Erythroblast (primary cell): ENCODE results near the gene RNPEPL1.
"Not testable (repeated sequence)": the region's sequence is repeated elsewhere in the genome, so short reads cannot be mapped to it uniquely, and the experiment has no call there.

Experiments used
- DNase-seq, 2 experiments: peaks; one replicate each; lab custom pipeline; 2025; lab: John Stamatoyannopoulos, UW
- GATA1 ChIP-seq: IDR thresholded peaks from 2 replicates; pipeline ENCODE4 v1.6.1; 2011; ENCODE audit warnings: low read depth, mild to moderate bottlenecking, control low read depth, low read length, moderate library complexity
- POLR2A ChIP-seq: IDR thresholded peaks from 2 replicates; pipeline ENCODE4 v1.6.1; 2011; ENCODE audit warnings: mild to moderate bottlenecking, low read length

The RNPEPL1 gene

GRCh38 chr2:240527153-240527750, 41.0 kb upstream of the RNPEPL1 start:
- DNase-seq, result no peak
- no peak for TF ChIP-seq POLR2A
- no peak for TF ChIP-seq GATA1

DNA sequence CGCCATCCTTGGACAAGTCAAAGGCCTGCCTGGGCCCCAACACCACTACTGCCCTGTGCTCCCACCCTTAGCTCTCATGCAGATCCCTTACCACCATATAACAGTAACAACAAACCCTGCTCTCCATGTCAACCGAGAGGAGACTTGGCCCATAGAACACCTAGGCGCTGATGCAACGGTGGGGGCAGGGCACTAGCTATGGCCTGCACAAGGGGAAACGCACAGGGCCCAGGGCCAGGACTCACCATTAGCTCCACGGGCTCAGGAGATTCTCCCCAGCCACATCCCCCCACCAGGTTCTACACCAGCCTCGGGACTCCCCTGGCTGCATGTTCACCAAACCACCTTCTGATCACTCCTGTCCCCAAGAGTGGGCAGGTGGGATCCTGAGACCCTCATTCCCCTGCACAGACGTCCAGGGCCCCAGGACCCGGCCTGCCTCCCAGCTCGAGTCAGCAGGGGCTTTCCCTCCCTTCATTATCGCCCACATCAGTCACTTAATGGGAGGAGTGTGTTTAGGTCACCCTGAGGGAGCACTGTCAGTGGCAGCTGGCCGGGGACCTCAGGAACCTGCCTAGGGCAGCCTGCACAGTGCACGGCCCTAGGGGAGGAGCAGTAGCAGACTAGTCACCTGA, 39.8 kb upstream of the RNPEPL1 start:
- no peak for DNase-seq
- TF ChIP-seq GATA1 (no peak), POLR2A (no peak)

- no peak for DNase-seq
- TF ChIP-seq GATA1 (no peak), POLR2A (no peak)
Observed at GRCh38 chr2:240529344-240529999, 38.8 kb upstream of the RNPEPL1 start.

GRCh38 chr2:240530181-240530580, 38.1 kb upstream of the RNPEPL1 start:
- no peak for DNase-seq
- TF ChIP-seq POLR2A, result no peak
- TF ChIP-seq GATA1, result no peak

- TF ChIP-seq POLR2A (no peak), GATA1 (no peak)
- DNase-seq, result no peak
Observed at GRCh38 chr2:240531038-240531437, 37.2 kb upstream of the RNPEPL1 start.

DNA sequence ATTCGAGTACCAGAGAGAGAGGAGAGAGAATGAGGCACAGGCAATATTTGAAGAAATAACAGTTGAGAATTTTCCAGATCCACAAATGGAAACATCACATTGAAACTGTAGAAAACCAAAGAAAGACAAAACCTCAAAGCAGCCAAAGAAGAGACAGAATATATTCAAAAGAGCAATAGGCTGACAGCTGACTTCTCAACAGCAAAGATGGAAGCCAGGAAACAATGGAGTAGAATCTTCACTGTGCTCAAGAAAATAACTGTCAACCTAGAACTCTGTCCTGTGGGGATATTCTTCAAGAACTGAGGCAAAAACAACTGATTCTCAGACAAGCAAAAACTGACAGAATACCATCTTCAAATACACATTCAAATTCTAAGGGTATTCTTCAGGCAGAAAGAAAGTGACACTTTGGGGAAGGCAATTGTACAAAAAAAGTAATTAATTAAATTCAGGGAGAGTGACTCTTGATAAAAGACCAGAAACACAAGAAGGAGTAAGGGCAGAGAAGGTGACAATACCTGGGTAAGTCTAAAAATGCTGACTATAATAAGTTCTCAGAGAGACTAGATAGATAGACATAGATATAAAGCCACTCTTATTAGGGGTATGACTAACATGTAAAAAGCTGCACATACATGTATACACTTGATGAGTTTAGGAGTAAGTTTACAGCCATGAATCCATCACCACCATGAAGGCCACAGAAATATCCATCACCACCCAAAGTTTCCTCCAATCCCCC, 36.1 kb upstream of the RNPEPL1 start:
- DNase-seq, result peak in 1 of 2 experiments; percentile 9
- no peak for TF ChIP-seq GATA1
- TF ChIP-seq POLR2A, result no peak

DNA sequence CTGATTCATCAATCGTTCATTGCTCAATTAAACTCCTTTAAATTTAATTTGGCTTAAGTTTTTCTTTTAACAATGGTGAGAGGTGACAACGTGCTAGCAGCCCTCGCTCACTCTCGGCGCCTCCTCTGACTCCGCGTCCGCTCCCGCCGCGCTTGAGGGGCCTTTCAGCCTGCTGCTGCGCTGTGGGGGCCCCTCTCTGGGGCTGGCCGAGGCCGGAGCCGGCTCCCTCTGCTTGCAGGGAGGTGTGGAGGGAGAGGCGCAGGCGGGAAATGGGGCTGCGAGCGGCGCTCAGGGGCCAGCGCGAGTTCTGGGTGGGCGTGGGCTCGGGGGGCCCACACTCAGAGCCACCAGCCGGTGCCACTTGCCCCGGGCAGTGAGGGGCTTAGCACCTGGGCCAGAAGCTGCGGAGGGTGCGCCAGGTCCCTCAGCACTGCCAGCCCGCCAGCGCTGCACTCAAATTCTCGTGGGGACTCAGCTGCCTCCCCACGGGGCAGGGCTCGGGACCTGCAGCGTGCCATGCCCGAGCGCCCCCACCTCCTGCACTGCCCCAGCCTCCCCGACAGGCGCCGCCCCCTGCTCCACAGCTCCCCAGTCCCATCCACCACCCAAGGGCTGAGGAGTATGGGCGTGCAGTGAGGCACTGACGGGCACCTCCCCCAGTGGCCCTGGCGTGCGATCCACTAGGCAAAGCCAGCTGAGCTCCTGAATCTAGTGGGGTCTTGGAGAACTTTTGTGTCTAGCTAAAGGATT, 30.1 kb upstream of the RNPEPL1 start:
- DNase-seq, result no peak
- TF ChIP-seq GATA1 (no peak), POLR2A (no peak)

DNA sequence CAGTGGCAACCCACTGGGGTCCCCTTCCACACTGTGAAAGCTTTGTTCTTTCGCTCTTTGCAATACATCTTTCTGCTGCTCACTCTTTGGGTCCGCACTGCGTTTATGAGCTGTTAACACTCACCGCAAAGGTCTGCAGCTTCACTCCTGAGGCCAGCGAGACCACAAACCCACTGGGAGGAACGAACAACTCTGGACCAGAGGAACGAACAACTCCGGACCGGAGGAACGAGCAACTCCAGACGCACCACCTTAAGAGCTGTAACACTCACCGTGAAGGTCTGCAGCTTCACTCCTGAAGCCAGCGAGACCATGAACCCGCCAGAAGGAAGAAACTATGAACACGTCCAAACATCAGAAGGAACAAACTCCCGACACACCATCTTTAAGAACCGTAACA, 29.2 kb upstream of the RNPEPL1 start:
- DNase-seq, result not testable (repeated sequence)

GRCh38 chr2:240539906-240540305, 28.4 kb upstream of the RNPEPL1 start:
- TF ChIP-seq POLR2A, result no peak
- TF ChIP-seq GATA1, result no peak
- no peak for DNase-seq

DNA sequence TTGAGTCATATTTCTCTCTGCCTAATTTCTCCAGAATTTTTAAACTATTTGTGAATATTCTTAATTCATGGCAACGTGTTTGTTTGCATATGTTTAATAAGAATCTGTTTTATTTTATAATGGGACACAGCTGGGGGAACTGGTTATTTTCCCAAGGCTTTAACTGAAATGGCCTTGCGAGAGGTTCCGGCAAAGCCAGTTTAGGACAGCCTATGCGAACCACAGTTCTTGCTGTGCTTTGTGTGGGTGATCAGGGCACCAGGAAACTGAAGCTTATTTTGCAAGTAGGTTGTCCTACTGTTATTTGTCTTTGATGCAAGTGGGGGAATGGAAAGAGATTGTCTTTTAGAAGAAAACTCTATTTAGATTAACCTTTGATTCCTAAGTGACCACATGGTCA, 17.0 kb upstream of the RNPEPL1 start:
- TF ChIP-seq POLR2A, result no peak
- no peak for TF ChIP-seq GATA1
- no peak for DNase-seq

DNA sequence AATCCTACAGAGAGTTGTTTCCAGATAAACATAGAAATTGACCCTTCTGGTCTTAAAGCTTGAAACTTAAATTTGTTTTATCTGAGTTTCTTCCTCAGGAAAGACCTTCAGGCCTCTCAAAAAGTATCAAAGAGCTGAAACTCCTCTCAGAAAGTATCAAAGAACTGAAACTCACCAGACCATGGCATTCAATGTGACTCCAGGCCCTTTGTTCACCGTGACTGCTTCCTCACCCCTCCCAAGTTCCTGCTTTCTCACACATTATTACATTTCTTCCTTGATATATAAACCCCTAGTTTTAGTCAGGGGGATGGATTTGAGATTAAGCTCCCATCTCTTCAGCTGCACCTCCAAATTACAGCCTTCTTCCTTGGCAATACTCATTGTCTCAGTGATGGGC, 16.5 kb upstream of the RNPEPL1 start:
- no peak for TF ChIP-seq POLR2A
- no peak for TF ChIP-seq GATA1
- DNase-seq, result no peak

DNA sequence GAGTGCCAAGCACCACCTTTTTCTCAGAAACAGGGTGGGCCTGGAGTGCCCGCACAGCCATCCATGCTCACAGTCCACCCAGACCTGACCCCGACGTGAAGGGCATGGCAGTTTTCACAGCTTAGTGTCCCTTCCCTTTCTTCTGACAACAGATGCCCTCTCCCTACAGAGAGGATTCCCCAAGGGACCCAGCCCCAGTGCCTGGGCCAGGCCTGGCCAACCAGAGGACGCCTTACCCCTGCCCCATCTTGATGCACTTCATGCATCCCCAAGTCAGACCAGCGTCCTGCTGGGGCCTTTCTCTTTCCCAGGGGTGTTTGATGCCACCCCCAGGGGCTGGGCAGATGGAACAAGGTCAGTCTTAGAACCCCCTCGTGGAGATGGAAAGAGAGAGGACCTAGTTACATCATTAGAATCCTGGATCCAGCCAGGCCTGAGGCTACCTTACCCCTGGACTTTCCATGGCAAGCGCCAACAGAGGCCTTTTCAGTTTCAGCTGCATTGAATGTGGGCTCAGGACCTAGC, 14.3 kb upstream of the RNPEPL1 start:
- TF ChIP-seq GATA1 (no peak), POLR2A (no peak)
- no peak for DNase-seq
